NCI-H524 treated with DMSO at 0.1 percent for 48 hours (cell line): Measurements from ENCODE around the gene PRDM16.

ENCODE experiments used
- DNase-seq: peaks from one replicate; lab custom pipeline; 2025; lab: John Stamatoyannopoulos, UW

PRDM16 gene

GRCh38 chr1:3124246-3124645 lies 55.2 kb downstream of the PRDM16 start:
- no peak for DNase-seq

GRCh38 chr1:3125078-3125477 lies 56.1 kb downstream of the PRDM16 start:
- DNase-seq = no peak

GRCh38 chr1:3125546-3126368 lies 56.8 kb downstream of the PRDM16 start:
- no peak for DNase-seq

GRCh38 chr1:3126756-3127678 lies 58.0 kb downstream of the PRDM16 start:
- DNase-seq = no peak

DNA sequence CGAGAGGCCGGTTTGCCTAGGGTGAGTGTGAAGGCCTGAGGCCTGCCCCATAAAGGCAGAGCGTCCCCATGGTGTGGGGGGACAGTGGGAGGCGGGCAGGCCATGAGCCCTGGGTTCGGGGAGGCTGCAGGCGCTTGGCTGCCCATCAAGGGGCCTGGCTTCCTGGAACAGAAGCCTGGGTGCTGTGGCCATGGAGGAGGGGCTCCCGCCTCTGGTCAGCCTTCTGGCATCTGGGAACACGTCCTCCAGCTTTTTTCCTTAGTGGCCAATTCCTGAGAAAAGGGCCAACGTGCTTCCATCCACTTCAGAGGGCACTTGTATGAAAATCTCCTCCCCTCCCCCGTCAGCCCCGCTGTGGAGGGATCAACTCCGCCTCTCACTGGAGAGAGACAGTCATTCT lies 58.7 kb downstream of the PRDM16 start:
- DNase-seq = no peak

GRCh38 chr1:3128431-3129132 lies 59.6 kb downstream of the PRDM16 start:
- no peak for DNase-seq

GRCh38 chr1:3129133-3129490 lies 60.1 kb downstream of the PRDM16 start:
- no peak for DNase-seq

GRCh38 chr1:3130268-3130667 lies 61.3 kb downstream of the PRDM16 start:
- no peak for DNase-seq

DNA sequence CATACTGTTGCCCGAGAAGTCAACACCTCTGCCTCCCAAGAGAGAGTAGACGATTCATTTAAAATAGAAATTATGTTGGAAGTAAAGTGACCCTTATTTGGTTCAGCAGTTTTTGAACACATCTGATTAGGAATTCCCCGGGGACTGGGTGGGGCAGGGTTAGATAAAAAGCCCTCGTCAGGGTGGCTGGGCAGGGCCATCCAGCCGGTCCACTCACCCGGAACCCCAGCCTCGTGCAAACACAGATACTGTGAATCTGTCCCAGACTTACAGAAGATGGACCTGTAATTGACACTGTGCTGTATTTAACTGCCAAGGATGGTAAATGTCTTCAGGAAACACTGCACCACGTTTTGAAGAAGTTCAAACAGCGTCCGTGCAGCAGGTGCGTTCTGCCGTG lies 63.7 kb downstream of the PRDM16 start:
- DNase-seq = no peak

DNA sequence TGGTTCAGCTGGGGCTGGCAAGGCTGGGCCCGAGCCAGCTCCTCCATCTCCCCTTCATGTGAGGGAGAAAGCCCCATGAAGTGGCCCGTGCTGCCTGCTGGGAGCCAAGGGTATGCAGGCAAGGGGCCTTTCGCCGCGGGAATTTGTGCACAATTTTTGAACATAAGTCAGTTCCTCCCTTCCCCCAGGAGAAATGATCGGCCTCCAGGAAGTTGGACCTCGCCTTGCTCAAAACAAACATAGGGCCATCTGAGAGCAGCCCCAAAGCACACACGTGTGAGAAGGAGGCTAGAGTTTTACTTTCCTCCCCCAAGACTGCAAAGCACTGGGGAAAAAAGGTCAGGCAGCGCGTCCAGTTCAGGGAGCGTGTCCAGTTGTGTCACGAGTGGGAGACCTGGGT lies 64.7 kb downstream of the PRDM16 start:
- no peak for DNase-seq

DNA sequence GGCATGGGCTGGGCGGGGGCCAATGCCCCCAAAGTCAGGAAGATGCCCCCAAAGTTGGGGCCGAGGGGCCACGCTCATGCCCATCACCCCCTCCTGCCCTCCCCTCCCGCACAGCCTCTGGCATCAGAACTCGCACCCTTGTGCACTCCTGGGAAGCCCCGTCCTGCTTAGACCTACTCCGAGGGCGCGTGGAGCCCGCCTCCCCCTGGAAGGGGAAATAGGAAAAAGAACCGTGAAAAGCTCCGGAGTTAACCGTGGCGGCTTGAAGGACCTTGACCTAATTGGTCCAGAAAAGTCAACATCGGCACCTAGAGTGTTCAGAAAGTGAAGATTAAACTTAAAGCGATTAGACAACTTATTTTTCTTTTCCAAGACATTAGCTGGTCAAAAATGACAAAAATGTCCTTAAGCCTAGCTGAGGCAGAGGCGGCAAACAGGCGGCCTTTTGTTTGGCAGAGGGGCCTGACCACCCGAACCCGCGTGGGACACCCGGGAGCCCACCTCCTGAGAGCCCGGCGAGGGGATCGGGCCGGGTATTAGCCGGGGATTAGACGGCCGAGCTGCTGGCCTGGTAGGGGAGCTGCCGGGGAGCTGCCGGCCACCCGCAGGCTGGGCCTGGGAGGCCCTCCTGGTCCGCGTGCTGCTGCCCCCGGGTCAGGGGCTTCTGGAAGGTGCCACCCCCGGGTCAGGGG lies 65.5 kb downstream of the PRDM16 start:
- no peak for DNase-seq

DNA sequence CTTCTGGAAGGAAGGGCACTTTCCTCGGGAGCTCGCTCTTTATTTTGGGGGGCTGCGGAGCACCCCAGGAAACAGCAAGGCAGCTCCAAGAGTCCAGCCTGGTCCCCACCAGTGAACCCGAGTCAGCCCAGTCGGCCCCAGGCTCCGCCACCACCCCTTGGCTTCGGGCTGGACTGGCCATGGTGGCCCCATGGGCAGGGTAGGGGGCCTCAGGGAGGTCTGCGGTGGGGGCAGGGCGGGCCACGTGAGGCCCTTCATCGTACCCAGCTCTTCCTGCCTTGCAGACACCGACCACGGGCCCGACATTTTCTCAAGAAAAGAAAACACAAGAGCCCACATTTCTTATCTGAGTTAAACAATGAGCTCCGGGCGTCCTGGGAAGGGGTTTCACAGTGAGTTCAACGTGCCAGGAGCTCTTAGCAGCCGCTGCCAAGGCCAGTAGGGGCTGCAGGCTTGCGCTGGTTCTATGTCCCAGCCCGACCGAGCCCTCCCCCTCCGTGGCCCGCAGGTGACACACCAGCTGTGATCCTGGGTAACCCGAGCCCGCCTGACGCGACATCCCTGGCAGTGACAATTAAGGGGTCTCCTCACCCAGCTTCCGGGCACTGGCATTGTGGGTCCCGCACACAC lies 66.2 kb downstream of the PRDM16 start:
- DNase-seq = no peak

- no peak for DNase-seq
Measured at GRCh38 chr1:3135744-3136455, 66.9 kb downstream of the PRDM16 start.

DNA sequence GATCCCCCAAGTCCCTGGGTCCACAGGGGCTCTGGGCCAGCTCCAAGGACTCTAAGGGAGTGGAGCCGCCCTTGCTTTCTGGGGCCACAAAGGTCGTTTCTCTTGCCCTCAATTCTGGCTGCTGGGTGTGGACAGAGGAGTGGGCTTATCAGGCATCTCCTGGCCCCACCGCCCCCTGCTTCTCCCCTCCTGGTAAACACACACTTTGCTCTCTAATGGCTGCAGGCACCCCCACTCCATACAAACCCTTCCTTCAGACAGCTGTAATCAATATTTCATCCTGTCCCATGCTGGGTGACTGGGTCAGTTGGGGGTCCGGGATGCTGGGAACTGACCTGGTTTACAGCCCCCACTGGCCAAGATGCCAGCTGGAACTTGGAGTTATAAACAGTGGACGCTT lies 67.5 kb downstream of the PRDM16 start:
- no peak for DNase-seq

DNA sequence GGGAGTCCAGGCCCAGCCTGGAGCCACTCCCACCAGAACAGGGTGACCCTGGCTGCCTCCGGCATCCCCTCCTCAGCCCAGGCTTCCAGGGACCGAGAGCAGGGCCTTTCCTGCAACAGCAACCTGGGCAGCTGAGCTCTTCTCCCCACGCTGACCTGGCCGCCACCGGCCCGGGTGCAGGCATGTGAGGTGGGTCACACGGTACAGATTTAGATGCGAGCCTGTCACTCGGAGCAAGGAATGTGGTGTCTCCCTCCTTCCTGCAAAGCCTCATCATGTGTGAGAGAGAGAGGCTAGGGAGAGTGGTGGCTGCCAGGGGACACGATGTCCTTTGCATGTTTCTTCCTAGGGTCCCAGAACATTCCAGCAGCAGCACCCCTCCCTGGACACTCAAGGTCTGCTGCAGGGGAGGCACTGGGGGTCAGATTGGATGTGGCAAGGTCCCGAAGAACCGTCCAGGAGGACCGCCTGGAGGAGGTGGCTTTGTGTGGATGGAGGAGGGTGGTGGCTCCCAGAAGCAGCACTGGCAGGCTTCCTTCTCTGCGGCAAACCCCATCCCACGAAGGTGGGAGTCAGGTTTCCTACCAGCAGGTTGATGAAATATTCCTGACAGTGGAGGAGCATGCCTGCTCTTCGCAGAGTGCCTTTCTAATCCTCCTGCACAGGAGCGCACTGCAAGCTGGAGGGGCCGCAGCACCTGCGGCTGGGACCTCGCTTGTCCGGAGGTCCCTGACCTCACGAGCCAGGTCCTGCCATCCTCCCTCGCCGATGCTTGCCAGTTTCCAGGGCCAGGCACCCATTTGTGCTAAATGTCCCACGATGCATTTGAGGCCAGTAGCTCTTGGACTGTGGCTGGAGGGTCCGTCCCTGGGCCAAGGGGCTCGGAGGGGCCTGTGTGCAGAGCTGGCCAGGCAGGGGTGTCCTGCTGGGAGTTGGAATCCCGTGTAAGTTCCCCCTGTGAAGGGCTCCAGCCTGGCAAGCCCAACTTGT lies 68.4 kb downstream of the PRDM16 start:
- no peak for DNase-seq

GRCh38 chr1:3138623-3139151 lies 69.7 kb downstream of the PRDM16 start:
- DNase-seq = no peak

GRCh38 chr1:3139451-3139852 lies 70.4 kb downstream of the PRDM16 start:
- DNase-seq = no peak

GRCh38 chr1:3139871-3140361 lies 70.9 kb downstream of the PRDM16 start:
- no peak for DNase-seq

DNA sequence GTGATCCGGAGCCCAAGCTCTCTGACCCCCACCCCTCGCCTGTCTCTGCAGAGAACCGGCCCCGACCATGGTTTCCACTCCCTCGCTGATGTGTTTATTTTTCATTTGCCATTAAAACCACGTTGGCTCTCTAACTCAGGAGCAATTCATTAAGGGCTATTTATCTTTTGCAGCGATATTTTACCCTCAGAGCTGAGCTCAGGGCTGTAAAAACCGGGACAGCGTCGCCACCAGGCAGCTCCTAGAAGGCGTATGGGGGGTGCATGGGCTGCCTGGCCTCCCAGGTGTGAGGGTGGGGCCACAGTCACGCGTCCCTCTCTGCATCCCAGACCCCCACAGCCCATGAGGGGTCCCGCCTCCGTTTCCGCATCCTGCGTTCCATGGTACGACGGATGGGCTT lies 71.4 kb downstream of the PRDM16 start:
- DNase-seq = no peak
